KMS-11 (cell line): ENCODE data around the gene PYGM.

ENCODE experiments used
- H2AFZ ChIP-seq: fragments of 200-600 bp; sonication (generic); 2 replicates; pipeline ENCODE4 v1.6.1; 2016; ENCODE audit warnings: antibody characterized with exemption, mixed run types, low read depth
- H3K27ac ChIP-seq: fragments of 200-600 bp; sonication (generic); 2 replicates; pipeline ENCODE4 v1.6.1; 2016; ENCODE audit warnings: mild to moderate bottlenecking, mixed run types
- H3K27me3 ChIP-seq: fragments of 200-600 bp; sonication (generic); 2 replicates; pipeline ENCODE4 v1.6.1; 2017; ENCODE audit warnings: mild to moderate bottlenecking, low read depth, mixed run types, moderate library complexity; ENCODE audit not compliant: insufficient read depth
- H3K36me3 ChIP-seq: fragments of 200-600 bp; sonication (generic); 2 replicates; pipeline ENCODE4 v1.6.1; 2017; ENCODE audit warnings: mild to moderate bottlenecking, mixed run types; ENCODE audit not compliant: insufficient read depth
- H3K4me1 ChIP-seq: fragments of 200-600 bp; sonication (generic); 2 replicates; pipeline ENCODE4 v1.6.1; 2016; ENCODE audit warnings: mild to moderate bottlenecking, low read depth, mixed run types; ENCODE audit not compliant: poor library complexity, severe bottlenecking
- H3K4me2 ChIP-seq: fragments of 200-600 bp; sonication (generic); 2 replicates; pipeline ENCODE4 v1.7.0; 2016; ENCODE audit warnings: mild to moderate bottlenecking, mixed run types
- H3K4me3 ChIP-seq: fragments of 200-600 bp; sonication (generic); IDR thresholded peaks from 2 replicates; pipeline ENCODE4 v1.6.1; 2017; ENCODE audit warnings: low read depth, low read length, mixed read lengths; ENCODE audit not compliant: insufficient read depth
- H3K79me2 ChIP-seq: fragments of 200-600 bp; sonication (generic); 2 replicates; pipeline ENCODE4 v1.6.1; 2016; ENCODE audit warnings: low read depth, mixed run types; ENCODE audit not compliant: insufficient read depth
- H3K9ac ChIP-seq: fragments of 200-600 bp; sonication (generic); 2 replicates; pipeline ENCODE4 v1.6.1; 2016; ENCODE audit warnings: mild to moderate bottlenecking, mixed run types
- H4K20me1 ChIP-seq: fragments of 200-600 bp; sonication (generic); 2 replicates; pipeline ENCODE4 v1.6.1; 2016; ENCODE audit warnings: mild to moderate bottlenecking, mixed run types; ENCODE audit not compliant: insufficient read depth
- TF ChIP-seq, protein P1 (sequence below): fragments of 200-600 bp; sonication (generic); conservative IDR thresholded peaks from 2 replicates; pipeline ENCODE4 v1.6.1; 2017; ENCODE audit warnings: low read depth, mild to moderate bottlenecking, antibody characterized with exemption, low read length, moderate library complexity, mixed read lengths

PYGM gene

DNA sequence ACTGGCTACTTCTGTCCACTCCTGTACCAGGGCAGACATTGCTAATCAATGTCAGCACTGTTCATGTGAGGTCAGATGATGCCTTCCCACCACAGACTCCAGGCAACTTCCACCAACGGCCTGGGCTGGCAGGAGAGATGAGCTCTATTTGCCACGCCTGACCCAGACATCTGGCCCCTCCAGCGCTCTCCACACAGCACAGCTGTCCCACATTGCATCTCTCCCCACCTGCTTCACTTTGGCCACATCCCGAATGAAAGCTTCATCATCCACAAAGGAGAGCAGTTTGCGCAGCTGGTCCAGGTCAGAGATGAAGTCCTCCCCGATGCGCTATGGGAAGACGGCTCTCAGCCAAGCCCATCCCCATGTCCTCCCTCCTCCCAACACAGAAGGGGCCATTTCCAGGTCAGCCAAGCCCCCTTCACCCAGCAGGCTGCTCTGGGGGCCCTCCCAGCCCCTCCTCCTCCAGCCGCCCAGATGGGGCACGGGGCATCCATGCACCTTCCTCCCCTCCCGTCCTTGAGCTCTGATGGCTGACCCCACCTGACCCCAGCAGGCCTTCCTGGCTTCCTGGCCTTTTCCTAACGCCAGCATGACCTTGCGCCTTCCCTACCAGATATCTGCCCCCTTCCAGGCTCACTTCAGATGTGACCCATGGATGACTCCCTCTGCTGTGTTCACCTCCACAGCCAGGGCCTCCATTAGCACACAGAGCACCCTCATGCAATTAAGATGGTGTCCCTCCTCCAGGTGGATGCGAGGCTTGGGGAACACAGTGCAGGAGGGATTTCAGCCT is 7.4 kb downstream of the PYGM start:
- Histone ChIP-seq H3K4me1 (peaks cover 16% of the 10 kb centered on the region), H3K4me2 (no peak overlapping the region), H3K27me3 (no peaks in the 10 kb centered on the region), H3K9ac (no peak overlapping the region), H3K36me3 (no peaks in the 10 kb centered on the region), H3K27ac (no peak overlapping the region), H3K79me2 (no peaks in the 10 kb centered on the region), H4K20me1 (no peaks in the 10 kb centered on the region), H2AFZ (no peak overlapping the region), H3K4me3 (no peak overlapping the region)
- TF ChIP-seq, protein P1, sequence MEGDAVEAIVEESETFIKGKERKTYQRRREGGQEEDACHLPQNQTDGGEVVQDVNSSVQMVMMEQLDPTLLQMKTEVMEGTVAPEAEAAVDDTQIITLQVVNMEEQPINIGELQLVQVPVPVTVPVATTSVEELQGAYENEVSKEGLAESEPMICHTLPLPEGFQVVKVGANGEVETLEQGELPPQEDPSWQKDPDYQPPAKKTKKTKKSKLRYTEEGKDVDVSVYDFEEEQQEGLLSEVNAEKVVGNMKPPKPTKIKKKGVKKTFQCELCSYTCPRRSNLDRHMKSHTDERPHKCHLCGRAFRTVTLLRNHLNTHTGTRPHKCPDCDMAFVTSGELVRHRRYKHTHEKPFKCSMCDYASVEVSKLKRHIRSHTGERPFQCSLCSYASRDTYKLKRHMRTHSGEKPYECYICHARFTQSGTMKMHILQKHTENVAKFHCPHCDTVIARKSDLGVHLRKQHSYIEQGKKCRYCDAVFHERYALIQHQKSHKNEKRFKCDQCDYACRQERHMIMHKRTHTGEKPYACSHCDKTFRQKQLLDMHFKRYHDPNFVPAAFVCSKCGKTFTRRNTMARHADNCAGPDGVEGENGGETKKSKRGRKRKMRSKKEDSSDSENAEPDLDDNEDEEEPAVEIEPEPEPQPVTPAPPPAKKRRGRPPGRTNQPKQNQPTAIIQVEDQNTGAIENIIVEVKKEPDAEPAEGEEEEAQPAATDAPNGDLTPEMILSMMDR = no peak

DNA sequence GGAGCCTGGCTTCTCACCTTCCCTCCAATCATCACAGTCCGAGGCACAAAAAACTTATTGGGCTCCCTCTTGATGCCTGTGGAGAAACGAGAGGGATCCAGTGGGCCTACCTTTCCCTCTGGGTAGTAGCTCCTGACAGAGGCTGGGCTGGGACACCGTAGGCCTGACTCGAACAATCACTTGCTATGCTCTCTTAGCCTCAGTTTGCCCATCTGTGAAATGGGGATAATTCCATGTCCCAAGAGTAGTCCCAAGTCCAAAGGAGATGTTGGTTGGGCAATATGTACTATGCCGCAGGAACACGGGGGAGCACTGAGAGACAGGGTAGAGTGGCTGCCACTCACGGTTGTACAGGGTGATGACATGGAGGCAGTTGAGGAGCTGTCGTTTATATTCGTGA is 8.2 kb downstream of the PYGM start:
- Histone ChIP-seq H3K4me3 (no peak overlapping the region), H3K79me2 (no peaks in the 10 kb centered on the region), H3K4me1 (peaks cover 10% of the 10 kb centered on the region), H3K27me3 (no peaks in the 10 kb centered on the region), H3K9ac (no peak overlapping the region), H4K20me1 (no peaks in the 10 kb centered on the region), H3K4me2 (no peak overlapping the region), H3K27ac (no peak overlapping the region), H2AFZ (no peak overlapping the region), H3K36me3 (no peaks in the 10 kb centered on the region)
- TF ChIP-seq, protein P1 = no peak

DNA sequence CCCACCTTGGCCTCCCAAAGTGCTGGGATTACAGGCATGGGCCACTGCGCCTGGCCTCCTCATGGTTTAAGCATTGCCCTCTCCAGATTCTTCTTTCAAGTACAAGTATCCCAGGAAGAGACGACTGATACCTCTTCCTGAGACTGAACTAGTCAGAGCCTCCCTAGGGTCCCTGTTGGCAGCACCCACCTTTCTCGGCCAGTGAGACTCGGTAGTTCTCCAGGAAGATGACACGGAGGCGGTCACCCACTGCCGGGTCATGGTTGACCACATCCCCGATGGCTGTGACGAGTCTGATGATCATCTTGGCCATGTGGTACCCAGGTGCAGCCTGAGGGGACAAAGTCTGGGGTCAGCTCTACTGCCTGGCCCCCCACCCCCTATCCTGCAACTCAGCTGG is 8.6 kb downstream of the PYGM start:
- Histone ChIP-seq H3K36me3 (no peaks in the 10 kb centered on the region), H3K4me1 (peaks cover 5% of the 10 kb centered on the region), H3K79me2 (no peaks in the 10 kb centered on the region), H3K9ac (no peak overlapping the region), H2AFZ (no peak overlapping the region), H3K27me3 (no peaks in the 10 kb centered on the region), H3K27ac (no peak overlapping the region), H4K20me1 (no peaks in the 10 kb centered on the region), H3K4me2 (no peak overlapping the region), H3K4me3 (no peak overlapping the region)
- TF ChIP-seq, protein P1 = no peak

DNA sequence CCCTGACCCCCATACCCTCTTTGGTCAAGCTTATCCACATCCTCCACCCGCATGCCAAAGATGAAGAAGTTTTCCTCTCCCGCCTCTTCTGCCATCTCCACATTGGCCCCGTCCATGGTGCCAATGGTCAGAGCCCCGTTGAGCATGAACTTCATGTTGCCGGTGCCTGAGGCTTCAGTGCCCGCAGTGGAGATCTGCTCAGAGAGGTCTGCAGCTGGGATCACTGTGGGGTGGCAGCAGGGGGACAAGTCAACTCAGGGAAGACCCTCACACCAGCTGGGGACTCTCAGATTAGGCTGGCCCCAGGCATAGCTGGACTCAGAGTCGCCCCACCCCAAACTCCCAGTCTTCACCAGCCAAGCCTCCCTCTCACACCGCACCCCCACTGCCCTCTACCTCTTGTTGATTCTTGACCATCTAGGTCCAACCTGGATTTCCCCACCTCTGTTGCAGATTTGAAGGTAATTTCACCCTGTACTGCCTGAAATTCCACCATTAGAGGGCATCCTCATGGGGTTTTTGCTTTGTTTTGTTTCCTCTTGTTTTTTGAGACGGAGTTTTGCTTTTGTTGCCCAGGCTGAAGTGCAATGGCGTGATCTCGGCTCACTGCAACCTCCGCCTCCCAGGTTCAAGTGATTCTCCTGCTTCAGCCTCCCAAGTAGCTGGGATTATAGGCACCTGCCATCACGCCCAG is 9.3 kb downstream of the PYGM start:
- Histone ChIP-seq H3K4me1 (peaks cover 4% of the 10 kb centered on the region), H2AFZ (no peak overlapping the region), H3K36me3 (no peaks in the 10 kb centered on the region), H4K20me1 (no peaks in the 10 kb centered on the region), H3K79me2 (no peaks in the 10 kb centered on the region), H3K27ac (no peak overlapping the region), H3K4me3 (no peak overlapping the region), H3K27me3 (peaks cover 4% of the 10 kb centered on the region; the same call in 1 of the 2 replicates), H3K9ac (no peak overlapping the region), H3K4me2 (no peak overlapping the region)
- TF ChIP-seq, protein P1 = no peak
